ENCODE measurements around the gene LPP.

DNA sequence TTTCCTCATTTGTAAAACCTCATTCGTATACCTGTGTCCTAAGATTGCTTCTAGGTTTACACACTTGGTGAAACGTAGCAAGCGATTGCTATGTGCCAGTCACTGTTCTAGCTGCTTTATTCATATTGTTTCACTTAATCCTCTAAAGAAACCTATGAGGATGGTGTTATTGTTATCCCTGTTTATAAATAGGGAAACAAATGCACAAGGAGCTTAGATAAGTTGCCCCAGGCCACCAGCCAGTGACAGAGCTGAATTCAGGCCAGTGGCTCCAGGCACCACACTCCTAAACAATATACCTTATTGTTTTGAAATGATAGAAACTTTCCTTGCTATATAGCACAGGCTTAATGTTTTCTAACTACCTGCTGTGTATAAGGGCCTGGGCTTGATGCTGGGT, 44.0 kb downstream of the LPP start:
- TF ChIP-seq ZNF384 (IDR thresholded peaks at IDR 0.05) (no peak), ELF4 (IDR thresholded peaks at IDR 0.05) (no peak), NFRKB (IDR thresholded peaks at IDR 0.05) (no peak), TARDBP (IDR thresholded peaks at IDR 0.05) (no peak), FOXM1 (IDR thresholded peaks at IDR 0.05; ENCODE audit: borderline replicate concordance) (no peak), BHLHE40 (IDR thresholded peaks at IDR 0.05; ENCODE audit: borderline replicate concordance) (no peak), LEF1 (IDR thresholded peaks at IDR 0.05; ENCODE audit: borderline replicate concordance) (no peak)
